ENCODE data around the gene PCDHGA1.
A peak's percentile ranks its signal among the peaks of the same experiment; 100 is the strongest.
"Not testable (repeated sequence)": the region's sequence is repeated elsewhere in the genome, so short reads cannot be mapped to it uniquely, and the experiment has no call there.

Gene PCDHGA1

GRCh38 chr5:141417494-141418172, 87.3 kb downstream of the PCDHGA1 start, which contains the start of gene PCDHGB7:
Gene PCDHGB7, plus strand, starts transcription at chr5:141417677. Its CDS starts 183 bp downstream, at chr5:141417860.
- H2BK120ac ChIP-seq (ENCODE audit: low read depth, low read length); H3K79me2 ChIP-seq (ENCODE audit: control insufficient read depth, insufficient read depth, low read length); H3K23ac ChIP-seq (ENCODE audit: low read length); H2BK15ac ChIP-seq (replicated peaks; ENCODE audit: low read depth); H4K8ac ChIP-seq (ENCODE audit: low read depth, low read length); H3K27ac ChIP-seq (ENCODE audit: low read depth, low read length); H2AK5ac ChIP-seq (ENCODE audit: low read length); H2BK5ac ChIP-seq (ENCODE audit: low read length); H3K79me1 ChIP-seq (ENCODE audit: low read length); H3K4ac ChIP-seq (ENCODE audit: low read depth, low read length); H3K36me3 ChIP-seq (ENCODE audit: control insufficient read depth, insufficient read depth, low read length); H4K5ac ChIP-seq (ENCODE audit: low read length); H3K27me3 ChIP-seq (ENCODE audit: insufficient read depth, low read length, poor library complexity); H3K4me1 ChIP-seq (ENCODE audit: control insufficient read depth, low read depth, low read length); H3K18ac ChIP-seq (ENCODE audit: low read length): not testable (repeated sequence)
- no CpG with 5 or more reads among the region's 47 CpGs for WGBS (ENCODE audit: extremely low coverage, insufficient coverage, low lambda C conversion rate)
- peak; percentile 92 for DNase-seq
- H3K4me3 ChIP-seq (ENCODE audit: low read length), result peak within 1 kb of the TSS; percentile 70
- H3K4me2 ChIP-seq (ENCODE audit: low read length), result peak within 1 kb of the TSS; percentile 25
- peak within 1 kb of the TSS; percentile 75 for H3K9ac ChIP-seq (ENCODE audit: low read length)
- H3K56ac ChIP-seq (ENCODE audit: low read length), result peak within 1 kb of the TSS; percentile 92

DNA sequence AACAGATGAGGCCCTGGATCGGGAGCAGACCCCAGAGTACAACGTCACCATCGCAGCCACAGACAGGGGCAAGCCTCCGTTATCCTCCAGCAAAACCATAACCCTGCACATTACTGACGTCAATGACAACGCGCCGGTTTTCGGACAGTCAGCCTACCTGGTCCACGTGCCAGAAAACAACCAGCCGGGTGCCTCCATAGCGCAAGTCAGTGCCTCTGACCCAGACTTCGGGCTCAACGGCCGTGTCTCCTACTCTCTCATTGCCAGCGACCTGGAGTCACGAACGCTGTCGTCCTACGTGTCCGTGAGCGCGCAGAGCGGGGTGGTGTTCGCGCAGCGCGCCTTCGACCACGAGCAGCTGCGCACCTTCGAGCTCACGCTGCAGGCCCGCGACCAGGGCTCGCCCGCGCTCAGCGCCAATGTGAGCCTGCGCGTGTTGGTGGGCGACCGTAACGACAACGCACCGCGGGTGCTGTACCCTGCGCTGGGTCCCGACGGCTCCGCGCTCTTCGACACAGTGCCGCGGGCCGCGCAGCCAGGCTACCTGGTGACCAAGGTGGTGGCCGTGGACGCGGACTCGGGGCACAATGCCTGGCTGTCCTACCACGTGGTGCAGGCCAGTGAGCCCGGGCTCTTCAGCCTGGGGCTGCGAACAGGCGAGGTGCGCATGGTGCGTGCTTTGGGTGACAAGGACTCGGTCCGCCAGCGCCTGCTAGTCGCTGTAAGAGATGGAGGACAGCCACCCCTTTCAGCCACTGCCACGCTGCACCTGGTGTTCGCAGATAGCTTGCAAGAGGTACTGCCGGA, 89.0 kb downstream of the PCDHGA1 start:
- H3K4me3 ChIP-seq (ENCODE audit: low read length), result no peak overlapping the region
- H3K18ac ChIP-seq (ENCODE audit: low read length), result no peak overlapping the region

DNA sequence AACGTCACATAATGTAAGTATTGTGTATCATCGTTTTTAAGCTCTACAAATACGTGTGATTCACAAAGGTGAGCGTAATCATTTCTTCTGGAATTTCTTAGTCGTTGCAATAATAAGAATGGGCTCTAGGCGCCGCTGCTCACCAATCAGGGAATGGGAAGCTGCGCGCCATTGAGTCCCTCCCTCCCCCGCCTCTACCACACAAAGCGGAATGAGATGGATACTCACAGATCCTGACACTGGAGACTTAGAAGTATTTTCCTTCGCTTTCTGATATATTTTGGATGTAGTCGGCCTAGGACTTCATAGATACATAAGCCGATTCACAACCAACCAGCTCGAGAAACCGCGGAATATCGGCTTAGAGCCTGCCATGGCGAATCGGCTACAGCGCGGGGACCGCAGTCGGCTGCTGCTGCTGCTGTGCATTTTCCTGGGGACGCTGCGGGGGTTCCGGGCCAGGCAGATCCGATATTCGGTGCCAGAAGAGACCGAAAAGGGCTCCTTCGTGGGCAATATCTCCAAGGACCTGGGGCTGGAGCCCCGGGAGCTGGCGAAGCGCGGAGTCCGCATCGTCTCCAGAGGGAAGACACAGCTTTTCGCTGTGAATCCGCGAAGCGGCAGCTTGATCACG, 90.7 kb downstream of the PCDHGA1 start, which contains the start of gene PCDHGA11:
PCDHGA11 (plus strand) TSS at position 197 of the 634 bp plus-strand sequence; CDS start at position 374, 177 bp downstream.
- no CpG with 5 or more reads among the region's 42 CpGs for WGBS (ENCODE audit: extremely low coverage, insufficient coverage, low lambda C conversion rate)
- peak; percentile 73 for DNase-seq
- no peak within 1 kb of the TSS for H3K4ac ChIP-seq (ENCODE audit: low read depth, low read length)
- H3K36me3 ChIP-seq (ENCODE audit: control insufficient read depth, insufficient read depth, low read length), result no peaks in the 10 kb centered on the region
- H2BK15ac ChIP-seq (replicated peaks; ENCODE audit: low read depth), result no peak within 1 kb of the TSS
- H3K4me2 ChIP-seq (ENCODE audit: low read length), result no peak within 1 kb of the TSS
- no peak within 1 kb of the TSS for H3K18ac ChIP-seq (ENCODE audit: low read length)
- no peaks in the 10 kb centered on the region for H3K79me1 ChIP-seq (ENCODE audit: low read length)
- H3K4me1 ChIP-seq (ENCODE audit: control insufficient read depth, low read depth, low read length), result no peaks in the 10 kb centered on the region
- H3K23ac ChIP-seq (ENCODE audit: low read length), result no peak within 1 kb of the TSS
- H3K27ac ChIP-seq (ENCODE audit: low read depth, low read length), result no peak within 1 kb of the TSS
- no peak within 1 kb of the TSS for H2BK5ac ChIP-seq (ENCODE audit: low read length)
- H3K9ac ChIP-seq (ENCODE audit: low read length), result no peak within 1 kb of the TSS
- no peak within 1 kb of the TSS for H4K8ac ChIP-seq (ENCODE audit: low read depth, low read length)
- no peak within 1 kb of the TSS for H3K56ac ChIP-seq (ENCODE audit: low read length)
- no peak within 1 kb of the TSS for H2BK120ac ChIP-seq (ENCODE audit: low read depth, low read length)
- H4K5ac ChIP-seq (ENCODE audit: low read length), result no peak within 1 kb of the TSS
- no peak within 1 kb of the TSS for H2AK5ac ChIP-seq (ENCODE audit: low read length)
- no peaks in the 10 kb centered on the region for H3K27me3 ChIP-seq (ENCODE audit: insufficient read depth, low read length, poor library complexity)
- H3K4me3 ChIP-seq (ENCODE audit: low read length), result no peak within 1 kb of the TSS
- no peaks in the 10 kb centered on the region for H3K79me2 ChIP-seq (ENCODE audit: control insufficient read depth, insufficient read depth, low read length)

More for the DNA sequence above, 89.0 kb downstream of the PCDHGA1 start:
- H3K23ac ChIP-seq (ENCODE audit: low read length), result no peak overlapping the region
- H3K36me3 ChIP-seq (ENCODE audit: control insufficient read depth, insufficient read depth, low read length), result no peaks in the 10 kb centered on the region
- H3K79me2 ChIP-seq (ENCODE audit: control insufficient read depth, insufficient read depth, low read length), result no peaks in the 10 kb centered on the region
- no peak overlapping the region for H2BK120ac ChIP-seq (ENCODE audit: low read depth, low read length)
- no peaks in the 10 kb centered on the region for H3K27me3 ChIP-seq (ENCODE audit: insufficient read depth, low read length, poor library complexity)
- no CpG with 5 or more reads among the region's 74 CpGs for WGBS (ENCODE audit: extremely low coverage, insufficient coverage, low lambda C conversion rate)
- H4K5ac ChIP-seq (ENCODE audit: low read length), result no peak overlapping the region
- H3K4ac ChIP-seq (ENCODE audit: low read depth, low read length), result no peak overlapping the region
- H3K4me2 ChIP-seq (ENCODE audit: low read length), result no peak overlapping the region
- no peak overlapping the region for H4K8ac ChIP-seq (ENCODE audit: low read depth, low read length)
- no peak overlapping the region for H3K56ac ChIP-seq (ENCODE audit: low read length)
- H2AK5ac ChIP-seq (ENCODE audit: low read length), result no peak overlapping the region
- no peak overlapping the region for H3K9ac ChIP-seq (ENCODE audit: low read length)
- no peaks in the 10 kb centered on the region for H3K4me1 ChIP-seq (ENCODE audit: control insufficient read depth, low read depth, low read length)
- H3K79me1 ChIP-seq (ENCODE audit: low read length), result no peaks in the 10 kb centered on the region
- H2BK15ac ChIP-seq (replicated peaks; ENCODE audit: low read depth), result no peak overlapping the region
- H2BK5ac ChIP-seq (ENCODE audit: low read length), result no peak overlapping the region
- H3K27ac ChIP-seq (ENCODE audit: low read depth, low read length), result no peak overlapping the region
- DNase-seq, result no peak

- no peaks in the 10 kb centered on the region for H3K79me1 ChIP-seq (ENCODE audit: low read length)
- no peak overlapping the region for H2BK15ac ChIP-seq (replicated peaks; ENCODE audit: low read depth)
- no CpG with 5 or more reads among the region's 13 CpGs for WGBS (ENCODE audit: extremely low coverage, insufficient coverage, low lambda C conversion rate)
- no peak overlapping the region for H3K4me3 ChIP-seq (ENCODE audit: low read length)
- no peak overlapping the region for H4K8ac ChIP-seq (ENCODE audit: low read depth, low read length)
- no peak for DNase-seq
- H2BK120ac ChIP-seq (ENCODE audit: low read depth, low read length), result no peak overlapping the region
- H3K9ac ChIP-seq (ENCODE audit: low read length), result no peak overlapping the region
- no peak overlapping the region for H3K27ac ChIP-seq (ENCODE audit: low read depth, low read length)
- H3K56ac ChIP-seq (ENCODE audit: low read length), result no peak overlapping the region
- no peak overlapping the region for H3K18ac ChIP-seq (ENCODE audit: low read length)
- H3K27me3 ChIP-seq (ENCODE audit: insufficient read depth, low read length, poor library complexity), result no peaks in the 10 kb centered on the region
- no peaks in the 10 kb centered on the region for H3K79me2 ChIP-seq (ENCODE audit: control insufficient read depth, insufficient read depth, low read length)
- H4K5ac ChIP-seq (ENCODE audit: low read length), result no peak overlapping the region
- H3K23ac ChIP-seq (ENCODE audit: low read length), result no peak overlapping the region
- H3K4me1 ChIP-seq (ENCODE audit: control insufficient read depth, low read depth, low read length), result no peaks in the 10 kb centered on the region
- H3K36me3 ChIP-seq (ENCODE audit: control insufficient read depth, insufficient read depth, low read length), result no peaks in the 10 kb centered on the region
- H3K4me2 ChIP-seq (ENCODE audit: low read length), result no peak overlapping the region
- H3K4ac ChIP-seq (ENCODE audit: low read depth, low read length), result no peak overlapping the region
- no peak overlapping the region for H2AK5ac ChIP-seq (ENCODE audit: low read length)
- no peak overlapping the region for H2BK5ac ChIP-seq (ENCODE audit: low read length)
Measured at GRCh38 chr5:141421489-141421855, 91.2 kb downstream of the PCDHGA1 start.

DNA sequence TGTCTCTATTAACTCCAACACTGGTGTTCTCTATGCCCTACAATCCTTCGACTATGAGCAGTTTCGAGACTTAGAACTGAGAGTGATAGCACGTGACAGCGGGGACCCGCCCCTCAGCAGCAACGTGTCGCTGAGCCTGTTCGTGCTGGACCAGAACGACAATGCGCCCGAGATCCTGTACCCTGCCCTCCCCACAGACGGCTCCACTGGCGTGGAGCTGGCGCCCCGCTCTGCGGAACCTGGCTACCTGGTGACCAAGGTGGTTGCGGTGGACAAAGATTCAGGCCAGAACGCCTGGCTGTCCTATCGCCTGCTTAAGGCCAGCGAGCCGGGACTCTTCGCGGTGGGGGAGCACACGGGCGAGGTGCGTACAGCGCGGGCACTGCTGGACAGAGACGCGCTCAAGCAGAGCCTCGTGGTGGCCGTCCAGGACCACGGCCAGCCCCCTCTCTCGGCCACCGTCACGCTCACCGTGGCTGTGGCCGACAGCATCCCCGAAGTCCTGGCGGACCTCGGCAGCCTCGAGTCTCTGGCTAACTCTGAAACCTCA, 92.5 kb downstream of the PCDHGA1 start:
- Histone ChIP-seq H3K27ac (ENCODE audit: low read depth, low read length) (no peak overlapping the region), H3K18ac (ENCODE audit: low read length) (no peak overlapping the region), H3K79me1 (ENCODE audit: low read length) (no peaks in the 10 kb centered on the region), H3K79me2 (ENCODE audit: control insufficient read depth, insufficient read depth, low read length) (no peaks in the 10 kb centered on the region), H3K9ac (ENCODE audit: low read length) (no peak overlapping the region), H3K4me1 (ENCODE audit: control insufficient read depth, low read depth, low read length) (no peaks in the 10 kb centered on the region), H3K36me3 (ENCODE audit: control insufficient read depth, insufficient read depth, low read length) (no peaks in the 10 kb centered on the region), H3K56ac (ENCODE audit: low read length) (no peak overlapping the region), H4K8ac (ENCODE audit: low read depth, low read length) (no peak overlapping the region), H3K23ac (ENCODE audit: low read length) (no peak overlapping the region), H3K4me3 (ENCODE audit: low read length) (no peak overlapping the region), H2BK120ac (ENCODE audit: low read depth, low read length) (no peak overlapping the region), H2AK5ac (ENCODE audit: low read length) (no peak overlapping the region), H4K5ac (ENCODE audit: low read length) (no peak overlapping the region), H3K27me3 (ENCODE audit: insufficient read depth, low read length, poor library complexity) (no peaks in the 10 kb centered on the region), H2BK5ac (ENCODE audit: low read length) (no peak overlapping the region), H3K4me2 (ENCODE audit: low read length) (no peak overlapping the region), H2BK15ac (replicated peaks; ENCODE audit: low read depth) (no peak overlapping the region), H3K4ac (ENCODE audit: low read depth, low read length) (no peak overlapping the region)
- no peak for DNase-seq
- WGBS (ENCODE audit: extremely low coverage, insufficient coverage, low lambda C conversion rate), result no CpG with 5 or more reads among the region's 42 CpGs
